Raji (cell line): ENCODE data around the gene TBC1D2.

Experiments
- POLR2A ChIP-seq: IDR thresholded peaks from 2 replicates; pipeline ENCODE4 v1.6.1; 2011; ENCODE audit warnings: low read depth, low read length, control low read depth; ENCODE audit not compliant: insufficient read depth

Gene TBC1D2, protein sequence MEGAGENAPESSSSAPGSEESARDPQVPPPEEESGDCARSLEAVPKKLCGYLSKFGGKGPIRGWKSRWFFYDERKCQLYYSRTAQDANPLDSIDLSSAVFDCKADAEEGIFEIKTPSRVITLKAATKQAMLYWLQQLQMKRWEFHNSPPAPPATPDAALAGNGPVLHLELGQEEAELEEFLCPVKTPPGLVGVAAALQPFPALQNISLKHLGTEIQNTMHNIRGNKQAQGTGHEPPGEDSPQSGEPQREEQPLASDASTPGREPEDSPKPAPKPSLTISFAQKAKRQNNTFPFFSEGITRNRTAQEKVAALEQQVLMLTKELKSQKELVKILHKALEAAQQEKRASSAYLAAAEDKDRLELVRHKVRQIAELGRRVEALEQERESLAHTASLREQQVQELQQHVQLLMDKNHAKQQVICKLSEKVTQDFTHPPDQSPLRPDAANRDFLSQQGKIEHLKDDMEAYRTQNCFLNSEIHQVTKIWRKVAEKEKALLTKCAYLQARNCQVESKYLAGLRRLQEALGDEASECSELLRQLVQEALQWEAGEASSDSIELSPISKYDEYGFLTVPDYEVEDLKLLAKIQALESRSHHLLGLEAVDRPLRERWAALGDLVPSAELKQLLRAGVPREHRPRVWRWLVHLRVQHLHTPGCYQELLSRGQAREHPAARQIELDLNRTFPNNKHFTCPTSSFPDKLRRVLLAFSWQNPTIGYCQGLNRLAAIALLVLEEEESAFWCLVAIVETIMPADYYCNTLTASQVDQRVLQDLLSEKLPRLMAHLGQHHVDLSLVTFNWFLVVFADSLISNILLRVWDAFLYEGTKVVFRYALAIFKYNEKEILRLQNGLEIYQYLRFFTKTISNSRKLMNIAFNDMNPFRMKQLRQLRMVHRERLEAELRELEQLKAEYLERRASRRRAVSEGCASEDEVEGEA

DNA sequence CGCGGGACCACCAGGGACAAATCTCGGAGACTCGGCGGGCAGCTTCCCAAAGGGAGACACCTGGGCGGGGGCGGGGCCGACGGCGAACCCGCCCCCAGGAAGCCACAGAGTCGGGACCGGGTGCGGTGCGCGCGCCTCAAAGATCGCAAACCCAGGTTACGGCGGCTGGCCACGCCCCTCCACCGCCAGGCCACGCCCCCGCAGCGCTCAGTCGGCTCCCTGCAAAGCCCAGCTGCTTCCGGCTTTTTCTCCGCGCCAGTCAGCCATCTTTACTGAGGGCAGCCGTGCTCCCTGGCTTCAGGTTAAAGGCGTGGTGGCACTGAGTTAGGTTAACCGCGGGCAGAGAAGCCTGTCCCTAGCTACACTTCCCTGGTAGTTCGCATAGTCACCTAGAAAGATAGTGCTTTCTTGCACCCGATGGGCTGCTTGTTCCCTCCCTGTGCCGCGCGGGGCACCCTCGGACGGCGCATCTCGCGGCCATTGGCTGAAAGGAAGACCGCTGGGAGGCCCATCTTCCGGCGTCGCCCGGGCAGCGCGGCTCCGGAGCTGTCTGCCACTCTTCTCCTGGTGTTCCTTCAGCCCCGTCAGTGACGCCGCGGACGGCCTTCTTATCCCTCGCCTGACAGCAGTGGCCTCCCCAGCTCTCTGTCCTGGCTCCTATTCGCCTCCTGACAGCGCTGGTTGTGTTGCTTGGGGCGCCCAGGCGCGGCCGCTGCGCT, at the start of gene TBC1D2:
Gene TBC1D2 (minus strand): TSS at position 72 of the 719 bp plus-strand sequence. CDS start 108 bp downstream, outside the sequence.
- TF ChIP-seq POLR2A = peak; percentile 80

DNA sequence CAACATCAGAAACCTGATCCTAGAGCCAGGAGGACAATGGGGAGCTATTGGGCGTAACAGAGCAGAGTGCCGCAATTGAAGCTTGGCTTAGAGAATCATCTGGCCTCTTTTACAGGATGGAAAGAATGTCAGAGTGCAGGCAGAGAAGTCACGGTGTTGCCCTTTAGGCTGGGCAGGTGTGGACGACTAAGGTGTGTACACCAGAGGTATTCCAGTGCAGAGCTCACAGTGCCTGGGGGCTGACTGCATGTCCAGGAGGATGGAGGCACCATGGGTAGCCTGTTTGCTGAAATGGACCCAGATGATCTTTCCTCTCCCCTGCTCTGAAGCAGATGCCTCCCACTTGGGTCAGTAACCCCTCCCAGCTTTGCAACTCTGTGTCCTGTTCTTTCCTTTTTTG, 48.9 kb upstream of the TBC1D2 start:
- no peak for TF ChIP-seq POLR2A

DNA sequence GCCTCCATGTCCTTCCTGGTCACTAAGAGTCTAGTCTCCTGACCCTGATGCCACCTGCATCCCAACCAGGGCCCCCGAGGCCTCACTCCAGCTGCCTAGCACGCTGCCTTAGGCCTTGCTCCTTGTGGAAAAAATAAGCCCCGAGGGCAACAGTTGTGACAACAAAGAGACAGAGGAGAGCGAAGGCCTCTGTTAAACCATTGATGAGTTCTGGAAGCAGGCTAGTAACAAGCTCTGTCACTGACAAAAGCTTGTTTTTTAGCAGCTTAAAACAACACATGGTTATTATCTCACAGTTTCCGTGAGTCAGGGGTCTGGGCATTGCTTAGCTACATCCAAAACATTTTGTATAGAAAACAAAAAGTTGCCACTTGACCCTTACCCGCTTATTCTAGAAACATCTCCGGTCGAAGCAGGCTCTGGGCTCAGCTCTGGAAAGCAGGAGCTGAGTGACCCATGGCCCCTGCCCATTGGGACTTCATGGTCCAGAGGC, 48.2 kb upstream of the TBC1D2 start:
- no peak for TF ChIP-seq POLR2A

DNA sequence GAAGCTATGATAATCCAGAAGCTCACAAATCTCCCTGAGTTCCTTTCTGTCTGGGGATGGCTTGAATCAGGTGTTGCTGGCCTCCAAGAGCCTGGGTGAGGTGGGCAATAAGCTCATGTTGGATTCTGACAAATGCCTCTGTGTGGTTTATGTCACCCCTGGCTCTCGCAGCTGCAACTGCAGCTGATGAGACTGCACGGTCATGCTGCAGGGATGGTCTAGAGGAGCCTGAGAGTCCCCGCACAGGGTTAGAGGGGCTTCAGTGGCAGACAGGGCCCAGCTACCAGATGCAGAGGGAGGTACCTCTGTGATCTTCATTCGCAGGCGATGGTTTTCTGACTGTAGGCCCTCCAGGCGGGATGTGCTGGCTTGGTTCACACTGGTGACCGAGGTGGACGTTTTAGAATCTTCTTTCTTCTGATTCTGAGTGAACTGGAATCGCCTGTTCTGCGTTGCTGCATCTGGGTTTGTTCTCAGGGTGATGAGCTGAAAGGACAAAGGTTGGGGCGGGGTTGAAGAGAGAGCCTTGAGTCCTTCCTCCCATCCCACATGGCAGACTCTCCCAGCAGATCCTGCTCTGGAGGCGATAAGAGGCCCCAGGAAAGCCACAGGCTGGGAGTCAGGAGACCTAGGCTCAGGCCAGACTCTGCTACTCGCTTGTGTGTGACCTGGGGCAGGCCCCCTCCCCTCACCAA, 47.6 kb upstream of the TBC1D2 start:
- TF ChIP-seq POLR2A = no peak

DNA sequence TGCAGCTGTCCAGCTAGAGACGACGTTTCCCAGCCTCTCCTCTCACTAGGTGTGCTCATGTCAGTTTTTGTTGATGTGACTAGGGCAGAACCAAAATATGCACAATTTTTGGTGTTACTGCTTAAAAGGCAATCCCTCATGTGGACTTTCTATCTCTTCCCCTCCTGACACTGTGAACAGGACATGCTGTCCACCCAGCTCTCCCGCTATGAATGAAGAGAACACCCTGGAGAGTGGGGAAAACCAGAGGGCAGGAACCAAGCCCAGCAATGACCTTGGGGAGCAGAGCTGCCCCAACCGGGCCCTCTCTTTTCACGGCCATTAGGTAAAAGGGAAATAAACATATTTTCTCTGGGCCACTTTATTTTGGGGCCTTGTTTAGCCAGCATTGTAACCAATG, 46.7 kb upstream of the TBC1D2 start:
- TF ChIP-seq POLR2A = no peak

DNA sequence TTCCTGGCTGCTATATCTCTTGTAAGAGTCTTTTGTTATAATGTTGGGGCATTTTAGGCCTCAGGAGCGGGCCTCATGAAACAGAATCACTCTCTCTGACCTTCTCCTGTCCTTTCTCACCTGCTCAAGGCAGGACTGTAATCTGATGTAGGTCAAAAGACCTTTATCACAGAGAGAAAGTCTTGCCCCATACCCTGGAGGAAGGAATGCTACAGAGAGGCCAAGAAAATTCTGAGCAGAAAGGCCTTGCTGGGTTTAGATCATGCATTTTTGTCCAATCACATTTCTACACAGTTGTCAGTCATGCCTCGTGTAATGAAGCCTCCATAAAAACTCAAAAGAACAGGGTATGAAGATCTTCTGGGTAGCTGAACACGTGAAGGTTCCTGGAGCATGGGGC, 45.2 kb upstream of the TBC1D2 start:
- no peak for TF ChIP-seq POLR2A

DNA sequence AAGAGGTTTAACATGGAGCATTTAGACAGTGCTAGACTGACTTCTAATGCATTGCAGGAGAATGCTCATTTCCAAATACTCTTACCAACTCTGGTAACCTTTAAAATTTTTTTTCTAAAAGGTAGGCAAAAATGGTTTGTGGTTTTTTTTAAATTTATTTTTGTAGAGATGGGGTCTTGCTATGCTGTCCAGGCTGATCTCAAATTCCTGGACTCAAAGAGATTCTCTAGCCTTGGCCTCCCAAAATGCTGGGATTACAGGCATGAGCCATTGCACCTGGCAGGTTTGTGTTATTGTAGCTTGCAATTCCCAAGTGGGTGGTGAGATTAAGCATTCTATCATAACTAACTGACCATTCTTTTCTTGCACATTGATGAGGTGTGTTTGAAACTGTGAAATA, 43.0 kb upstream of the TBC1D2 start:
- TF ChIP-seq POLR2A = no peak

DNA sequence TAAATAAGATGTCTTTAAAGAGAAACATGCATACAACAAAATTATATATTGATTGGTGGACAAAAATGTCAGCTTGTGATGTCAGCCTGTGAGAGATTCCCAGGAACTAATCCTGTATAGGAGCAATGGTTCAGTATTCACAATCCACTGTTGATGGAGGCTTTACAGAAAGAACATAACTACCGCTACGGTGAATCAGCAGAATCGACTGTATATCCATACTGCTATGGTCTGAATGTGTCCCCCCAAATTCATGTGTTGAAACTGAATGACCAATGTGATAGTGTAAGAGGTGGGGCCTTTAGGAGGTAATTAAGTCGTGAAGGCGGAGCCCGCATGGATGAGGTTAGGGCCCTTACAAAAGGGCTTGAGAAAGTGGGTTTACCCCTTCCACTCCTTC, 40.4 kb upstream of the TBC1D2 start:
- TF ChIP-seq POLR2A = no peak

DNA sequence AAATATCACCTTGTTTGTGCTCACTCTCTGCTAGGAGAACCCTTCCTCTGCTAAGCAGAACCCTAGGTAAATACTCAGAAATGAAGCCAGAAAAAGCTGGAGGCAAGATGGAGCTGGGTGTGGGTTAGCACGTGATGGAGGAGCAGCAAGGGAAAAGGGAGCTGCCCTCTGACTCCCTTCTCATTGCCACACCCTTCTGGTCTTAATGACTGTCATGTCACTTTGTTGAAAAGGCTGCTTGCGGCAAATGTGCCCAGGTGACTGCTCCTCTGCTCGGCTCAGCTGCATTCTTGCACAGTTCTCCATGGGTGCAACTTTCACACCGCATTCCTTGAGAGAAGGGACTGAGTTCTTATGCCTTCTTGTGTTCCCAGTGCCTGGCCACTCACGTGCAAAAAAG, 36.4 kb upstream of the TBC1D2 start:
- TF ChIP-seq POLR2A = no peak

DNA sequence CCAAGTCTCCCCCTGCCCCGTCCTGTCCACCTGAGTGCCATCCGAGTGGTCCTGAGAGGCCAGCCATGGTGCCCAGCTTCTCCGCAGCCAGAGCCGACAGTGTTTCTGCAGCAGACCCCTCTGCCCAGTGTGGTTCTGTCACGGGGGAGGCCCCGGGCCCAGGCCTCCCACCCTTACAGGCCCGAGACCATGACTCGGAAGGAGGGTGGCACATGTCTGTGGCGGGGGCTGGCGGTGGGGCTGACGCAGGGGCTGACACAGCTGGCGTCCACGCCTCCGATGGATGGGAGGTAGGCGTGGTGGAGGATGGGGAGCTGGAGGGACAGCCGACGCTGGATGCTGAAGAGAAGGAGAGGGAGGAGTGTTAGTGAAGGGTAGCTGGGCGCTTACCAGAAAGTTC, 35.0 kb upstream of the TBC1D2 start:
- no peak for TF ChIP-seq POLR2A

DNA sequence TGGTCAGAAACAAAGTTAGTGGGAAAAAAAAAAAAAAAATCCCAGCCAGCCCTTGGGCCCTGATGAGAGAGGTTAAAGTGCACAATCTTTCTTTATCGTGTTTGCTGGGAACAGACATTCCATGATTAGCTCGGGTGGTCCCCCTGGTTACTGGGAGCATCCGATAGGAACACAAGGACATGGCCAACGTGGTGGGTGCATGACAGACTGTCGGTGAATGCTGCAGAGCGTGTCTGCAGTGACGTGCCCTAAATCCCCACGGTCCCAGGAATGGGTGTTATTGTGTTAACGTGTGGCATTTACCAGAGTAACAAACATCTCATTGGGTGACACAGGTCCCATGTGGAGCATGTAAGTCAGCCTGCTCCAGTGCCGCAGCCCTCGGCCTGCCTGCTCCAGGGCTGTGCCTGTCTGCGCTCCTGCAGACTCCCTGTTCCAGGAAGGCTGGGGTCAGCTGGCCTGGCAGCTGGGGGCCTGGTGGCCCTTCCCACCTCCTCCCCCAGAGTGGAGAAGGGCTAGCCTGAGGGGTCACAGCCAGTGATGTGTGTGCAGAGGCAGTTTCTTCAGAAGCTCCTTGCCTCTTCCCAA, 34.3 kb upstream of the TBC1D2 start:
- TF ChIP-seq POLR2A = no peak

DNA sequence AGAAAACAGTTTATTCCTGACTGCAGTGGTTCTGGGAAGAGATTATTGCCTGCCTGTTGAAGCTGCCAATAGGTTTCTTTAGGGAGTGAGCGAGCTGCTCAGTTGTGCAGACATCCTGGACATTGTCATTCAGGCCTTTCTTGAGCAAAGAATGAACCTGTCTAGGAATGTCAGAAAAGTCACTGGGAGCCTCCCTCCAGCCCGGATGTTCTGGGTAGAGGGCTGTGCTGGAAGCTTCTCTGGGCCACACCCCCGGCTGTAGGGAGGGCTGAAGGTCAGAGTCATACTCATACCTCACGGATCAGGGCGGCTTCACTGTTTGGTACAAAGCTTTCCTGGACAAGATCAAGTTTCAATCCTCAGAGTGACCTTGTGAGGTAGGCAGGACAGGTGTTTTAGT, 33.4 kb upstream of the TBC1D2 start:
- no peak for TF ChIP-seq POLR2A

DNA sequence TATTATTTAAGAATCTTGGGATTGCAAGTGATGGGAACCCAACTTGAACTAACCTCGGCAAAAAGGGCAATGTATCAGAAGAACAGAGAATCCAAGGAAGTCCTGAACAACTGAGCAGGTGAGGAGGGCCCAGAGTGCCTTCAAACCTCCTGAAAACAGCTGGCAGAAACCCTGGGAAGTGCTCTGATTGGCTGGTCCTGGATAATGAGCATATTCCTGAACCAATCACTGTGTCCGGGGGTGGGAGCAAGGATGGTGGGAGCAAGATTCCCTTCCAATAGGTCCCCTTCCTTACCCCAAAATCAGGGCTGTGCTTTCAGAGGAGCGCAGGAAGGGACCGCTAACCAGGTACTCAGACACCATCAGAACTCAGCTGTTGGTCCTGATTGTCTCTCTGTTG, 31.9 kb upstream of the TBC1D2 start:
- no peak for TF ChIP-seq POLR2A

DNA sequence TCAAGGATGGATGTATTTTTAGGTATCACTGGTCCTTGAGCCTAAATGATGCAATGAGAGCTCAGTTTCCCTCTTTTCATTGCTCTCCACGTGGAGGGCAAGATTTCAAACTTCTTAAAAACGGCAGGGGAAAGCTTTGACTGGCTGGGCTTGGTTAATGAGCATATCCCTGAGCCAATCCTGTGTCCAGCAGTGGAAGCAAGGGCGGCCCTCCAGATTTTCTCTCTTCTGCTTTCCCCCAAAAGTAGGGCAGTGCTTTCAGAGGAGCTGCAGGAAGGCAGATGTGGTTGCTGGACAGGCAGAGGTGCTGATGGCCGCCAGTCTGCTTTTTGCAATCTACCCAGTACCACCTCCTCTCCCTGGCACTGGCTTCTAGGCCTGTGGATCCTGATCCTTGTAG, 30.0 kb upstream of the TBC1D2 start:
- no peak for TF ChIP-seq POLR2A
